Upper lobe of left lung (tissue), 4 donors: ENCODE measurements around the gene EAPP.

Experiments used
- EP300 ChIP-seq, 4 donors: sonication (generic); formaldehyde crosslinking; IDR thresholded peaks; one replicate each; pipeline ENCODE4 v1.5.1; 2017; ENCODE audit warnings: antibody characterized with exemption in 4 of 4, control low read depth in 2 of 4
- POLR2A ChIP-seq, 4 donors: fragments of 450-650 bp; IDR thresholded peaks; one replicate each; pipeline ENCODE4 v1.5.1; 2016 to 2017; ENCODE audit warnings: antibody characterized with exemption in 4 of 4, mild to moderate bottlenecking in 2 of 4
- POLR2AphosphoS5 ChIP-seq, 2 donors: sonication (generic); formaldehyde crosslinking; IDR thresholded peaks; one replicate each; pipeline ENCODE4 v1.5.1; 2017; ENCODE audit warnings: antibody characterized with exemption in 2 of 2
- TF ChIP-seq, protein P1 (sequence below), 6 experiments: fragments of 450-650 bp in 4 of 6; fragments of 200-600 bp in 2 of 6; sonication (generic) in 2 of 6; IDR thresholded peaks; one replicate each; pipeline ENCODE4 v1.5.1; 2016 to 2019; ENCODE audit warnings: antibody characterized with exemption in 6 of 6

DNA sequence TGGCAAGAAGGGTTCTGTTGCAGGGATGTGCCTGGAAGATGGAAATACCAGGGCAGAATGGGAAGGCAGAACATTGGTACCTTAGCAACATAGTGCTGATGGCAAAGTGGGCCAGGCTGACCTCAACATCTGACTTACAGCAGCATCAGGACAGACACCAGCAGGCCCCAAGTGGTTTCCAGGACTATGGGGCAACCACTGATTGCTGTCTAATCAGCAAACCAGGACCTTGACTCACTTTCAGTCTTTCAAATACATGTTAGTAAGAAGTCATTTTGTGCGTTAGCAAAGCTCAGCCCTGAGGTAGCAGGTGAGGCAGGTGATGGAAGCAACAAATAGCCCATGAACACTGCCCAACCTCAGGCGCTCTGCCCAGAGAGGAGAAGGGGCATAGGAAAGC, 72.8 kb downstream of the EAPP start:
- TF ChIP-seq POLR2AphosphoS5 (IDR thresholded peaks at IDR 0.05) (no peak), POLR2A (IDR thresholded peaks at IDR 0.05) (no peak), EP300 (IDR thresholded peaks at IDR 0.05) (no peak)
- TF ChIP-seq, protein P1, sequence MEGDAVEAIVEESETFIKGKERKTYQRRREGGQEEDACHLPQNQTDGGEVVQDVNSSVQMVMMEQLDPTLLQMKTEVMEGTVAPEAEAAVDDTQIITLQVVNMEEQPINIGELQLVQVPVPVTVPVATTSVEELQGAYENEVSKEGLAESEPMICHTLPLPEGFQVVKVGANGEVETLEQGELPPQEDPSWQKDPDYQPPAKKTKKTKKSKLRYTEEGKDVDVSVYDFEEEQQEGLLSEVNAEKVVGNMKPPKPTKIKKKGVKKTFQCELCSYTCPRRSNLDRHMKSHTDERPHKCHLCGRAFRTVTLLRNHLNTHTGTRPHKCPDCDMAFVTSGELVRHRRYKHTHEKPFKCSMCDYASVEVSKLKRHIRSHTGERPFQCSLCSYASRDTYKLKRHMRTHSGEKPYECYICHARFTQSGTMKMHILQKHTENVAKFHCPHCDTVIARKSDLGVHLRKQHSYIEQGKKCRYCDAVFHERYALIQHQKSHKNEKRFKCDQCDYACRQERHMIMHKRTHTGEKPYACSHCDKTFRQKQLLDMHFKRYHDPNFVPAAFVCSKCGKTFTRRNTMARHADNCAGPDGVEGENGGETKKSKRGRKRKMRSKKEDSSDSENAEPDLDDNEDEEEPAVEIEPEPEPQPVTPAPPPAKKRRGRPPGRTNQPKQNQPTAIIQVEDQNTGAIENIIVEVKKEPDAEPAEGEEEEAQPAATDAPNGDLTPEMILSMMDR (IDR thresholded peaks at IDR 0.05): no peak
